NT2/D1 (cell line): ENCODE measurements around the gene GTF2F1.

Experiments
- DNase-seq: peaks from one replicate; pipeline ENCODE4 v3.0.0-alpha.2; 2011; ENCODE audit warnings: low read depth, low spot score
- H3K27me3 ChIP-seq: 2 replicates; pipeline ENCODE4 v1.6.0; 2011; ENCODE audit warnings: mild to moderate bottlenecking; ENCODE audit not compliant: insufficient read length, insufficient read depth
- H3K36me3 ChIP-seq: 2 replicates; pipeline ENCODE4 v1.6.1; 2011; ENCODE audit warnings: mild to moderate bottlenecking, low read length, mixed read lengths; ENCODE audit not compliant: insufficient read depth, insufficient read length
- H3K4me1 ChIP-seq: 2 replicates; pipeline ENCODE4 v1.5.1; 2011; ENCODE audit not compliant: insufficient read depth, insufficient read length
- H3K4me3 ChIP-seq: 2 replicates; pipeline ENCODE4 v1.5.1; 2011; ENCODE audit warnings: low read depth; ENCODE audit not compliant: insufficient read length
- H3K9ac ChIP-seq: 2 replicates; pipeline ENCODE4 v1.6.0; 2011; ENCODE audit warnings: low read depth; ENCODE audit not compliant: insufficient read length
- H3K9me3 ChIP-seq: 2 replicates; pipeline ENCODE4 v1.5.1; 2011; ENCODE audit warnings: mild to moderate bottlenecking, low read length; ENCODE audit not compliant: insufficient read depth
- SUZ12 ChIP-seq: IDR thresholded peaks from 2 replicates; pipeline ENCODE4 v1.6.1; 2011; ENCODE audit not compliant: insufficient read length, insufficient read depth; ENCODE audit errors: extremely low read depth
- YY1 ChIP-seq: IDR thresholded peaks from 2 replicates; pipeline ENCODE4 v1.6.1; 2011; ENCODE audit not compliant: insufficient read length, insufficient read depth
- ZNF274 ChIP-seq: IDR thresholded peaks from 2 replicates; pipeline ENCODE4 v1.6.1; 2011; ENCODE audit warnings: mild to moderate bottlenecking, low read depth, low read length

The GTF2F1 gene, protein sequence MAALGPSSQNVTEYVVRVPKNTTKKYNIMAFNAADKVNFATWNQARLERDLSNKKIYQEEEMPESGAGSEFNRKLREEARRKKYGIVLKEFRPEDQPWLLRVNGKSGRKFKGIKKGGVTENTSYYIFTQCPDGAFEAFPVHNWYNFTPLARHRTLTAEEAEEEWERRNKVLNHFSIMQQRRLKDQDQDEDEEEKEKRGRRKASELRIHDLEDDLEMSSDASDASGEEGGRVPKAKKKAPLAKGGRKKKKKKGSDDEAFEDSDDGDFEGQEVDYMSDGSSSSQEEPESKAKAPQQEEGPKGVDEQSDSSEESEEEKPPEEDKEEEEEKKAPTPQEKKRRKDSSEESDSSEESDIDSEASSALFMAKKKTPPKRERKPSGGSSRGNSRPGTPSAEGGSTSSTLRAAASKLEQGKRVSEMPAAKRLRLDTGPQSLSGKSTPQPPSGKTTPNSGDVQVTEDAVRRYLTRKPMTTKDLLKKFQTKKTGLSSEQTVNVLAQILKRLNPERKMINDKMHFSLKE

GRCh38 chr19:6393074-6393982 lies at the start of gene GTF2F1:
GTF2F1 (minus strand) TSS chr19:6393164; CDS start chr19:6392995, 169 bp downstream.
- TF ChIP-seq SUZ12, result no peak
- TF ChIP-seq ZNF274, result no peak
- peak; percentile 93 for DNase-seq

GRCh38 chr19:6442087-6442688 lies 49.2 kb upstream of the GTF2F1 start:
- no peak for DNase-seq
- Histone ChIP-seq H3K27me3 (no peaks in the 10 kb centered on the region), H3K36me3 (no peaks in the 10 kb centered on the region), H3K4me1 (no peaks in the 10 kb centered on the region), H3K9me3 (0 out of 2 replicates have a peak, but pooled peaks cover 3% of the 10 kb centered on the region), H3K4me3 (no peak overlapping the region), H3K9ac (no peak overlapping the region)
- no peak for TF ChIP-seq ZNF274
- TF ChIP-seq YY1, result no peak
- TF ChIP-seq SUZ12, result no peak

More at GRCh38 chr19:6393074-6393982, at the start of gene GTF2F1:
- peak within 1 kb of the TSS; percentile 95 for H3K9ac ChIP-seq
- no peaks in the 10 kb centered on the region for H3K27me3 ChIP-seq
- peaks cover 35% of the 10 kb centered on the region for H3K36me3 ChIP-seq
- peak within 1 kb of the TSS; percentile 95 for H3K4me3 ChIP-seq
- H3K9me3 ChIP-seq, result no peaks in the 10 kb centered on the region
- H3K4me1 ChIP-seq, result peaks cover 5% of the 10 kb centered on the region

DNA sequence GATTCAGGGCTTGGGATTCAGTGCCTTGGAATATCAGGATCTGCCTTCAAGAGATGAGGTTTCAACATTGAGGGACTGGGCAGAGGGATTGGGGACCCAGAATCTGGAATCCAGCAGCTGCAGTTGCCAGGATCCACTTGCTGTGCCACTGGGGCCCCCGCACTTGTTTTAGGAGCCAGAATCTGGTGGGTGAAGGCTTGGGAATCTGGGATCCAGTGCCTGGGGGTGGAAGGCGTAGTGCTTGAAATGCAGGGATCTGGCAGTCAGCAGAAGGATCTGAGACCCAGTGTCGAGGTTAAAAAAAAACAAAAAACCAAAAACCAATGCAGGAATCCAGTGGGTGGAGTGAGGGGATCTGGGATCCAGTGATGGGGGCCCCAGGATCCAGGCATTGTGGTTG lies 47.9 kb upstream of the GTF2F1 start:
- Histone ChIP-seq H3K4me1 (no peaks in the 10 kb centered on the region), H3K27me3 (no peaks in the 10 kb centered on the region), H3K9ac (no peak overlapping the region), H3K4me3 (no peak overlapping the region), H3K36me3 (no peaks in the 10 kb centered on the region), H3K9me3 (0 out of 2 replicates have a peak, but pooled peaks cover 3% of the 10 kb centered on the region)
- TF ChIP-seq SUZ12 (no peak), ZNF274 (no peak), YY1 (no peak)
- DNase-seq, result no peak

DNA sequence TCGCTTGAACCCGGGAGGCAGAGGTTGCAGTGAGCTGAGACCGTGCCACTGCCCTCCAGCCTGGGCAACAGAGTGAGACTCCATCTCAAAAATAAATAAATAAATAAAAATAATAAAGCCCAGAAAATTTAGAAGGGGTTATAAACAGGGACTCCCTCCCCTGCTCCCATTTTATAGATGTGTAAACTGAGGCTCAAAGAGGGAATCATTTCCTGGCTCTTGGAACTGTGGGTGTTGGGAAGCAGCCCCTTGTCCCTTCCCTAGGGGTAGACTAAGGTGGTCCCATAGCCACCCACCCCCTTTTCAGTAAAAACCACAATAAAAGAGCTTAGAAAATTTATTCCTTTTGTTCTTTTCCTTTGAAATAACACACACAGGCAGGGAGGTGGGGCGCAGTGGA lies 46.8 kb upstream of the GTF2F1 start:
- TF ChIP-seq YY1 (no peak), ZNF274 (no peak), SUZ12 (no peak)
- DNase-seq, result no peak
- Histone ChIP-seq H3K4me3 (no peak overlapping the region), H3K9me3 (no peaks in the 10 kb centered on the region), H3K27me3 (no peaks in the 10 kb centered on the region), H3K36me3 (no peaks in the 10 kb centered on the region), H3K4me1 (no peaks in the 10 kb centered on the region), H3K9ac (no peak overlapping the region)

DNA sequence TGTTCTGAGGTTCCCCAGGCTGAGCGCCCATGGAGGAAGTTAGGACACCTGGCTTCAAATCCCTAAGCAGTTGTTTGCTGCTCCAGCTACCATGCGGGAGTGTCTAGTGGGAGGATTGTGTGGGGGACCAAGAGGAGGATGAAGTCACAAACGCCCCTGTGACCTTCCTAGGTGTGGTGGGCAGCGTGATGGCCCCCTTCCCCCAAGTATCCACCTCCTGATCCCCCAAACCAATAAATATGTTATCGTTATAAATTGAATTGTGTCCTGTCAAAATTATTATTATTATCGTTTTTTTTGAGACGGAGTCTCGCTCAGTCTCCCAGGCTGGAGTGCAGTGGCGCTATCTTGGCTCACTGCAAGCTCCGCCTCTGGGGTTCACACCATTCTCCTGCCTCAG lies 40.7 kb upstream of the GTF2F1 start, which contains the start of gene SLC25A41:
Gene SLC25A41 (minus strand): TSS at position 101 of the 400 bp plus-strand sequence. CDS start 70 bp downstream, at position 31.
- H3K4me3 ChIP-seq, result no peak within 1 kb of the TSS
- H3K9me3 ChIP-seq, result no peaks in the 10 kb centered on the region
- H3K9ac ChIP-seq, result no peak within 1 kb of the TSS
- DNase-seq, result no peak
- no peaks in the 10 kb centered on the region for H3K27me3 ChIP-seq
- TF ChIP-seq ZNF274 (no peak), SUZ12 (no peak), YY1 (no peak)
- H3K4me1 ChIP-seq, result no peaks in the 10 kb centered on the region
- H3K36me3 ChIP-seq, result no peaks in the 10 kb centered on the region

DNA sequence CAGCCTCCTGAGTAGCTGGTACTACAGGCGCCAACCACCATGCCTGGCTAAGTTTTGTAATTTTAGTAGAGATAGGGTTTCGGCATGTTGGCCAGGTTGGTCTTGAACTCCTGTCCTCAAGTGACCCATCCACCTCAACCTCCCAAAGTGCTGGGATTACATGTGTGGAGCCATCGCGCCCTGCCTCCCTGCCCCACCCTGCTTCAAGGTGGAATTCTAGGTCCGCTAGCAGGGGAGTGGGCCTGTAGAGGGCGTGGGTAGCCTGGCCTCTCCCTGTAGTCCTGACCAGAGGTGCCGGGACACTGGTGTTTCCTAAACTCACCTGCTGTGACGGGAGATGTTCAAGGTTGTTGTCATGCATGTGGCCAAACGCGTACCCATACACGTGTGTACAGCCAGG lies 40.2 kb upstream of the GTF2F1 start:
- H3K9ac ChIP-seq, result no peak overlapping the region
- TF ChIP-seq ZNF274 (no peak), YY1 (no peak), SUZ12 (no peak)
- H3K27me3 ChIP-seq, result no peaks in the 10 kb centered on the region

More for the DNA sequence above, 40.2 kb upstream of the GTF2F1 start:
- Histone ChIP-seq H3K9me3 (no peaks in the 10 kb centered on the region), H3K4me1 (no peaks in the 10 kb centered on the region), H3K4me3 (no peak overlapping the region), H3K36me3 (no peaks in the 10 kb centered on the region)
- DNase-seq, result no peak
